Small intestine (tissue), 7 donors: Measurements from ENCODE around the gene COLGALT1. TPM values are rescaled to one million over a fixed set of nuclear protein-coding genes. Genes with fewer than 3 reads are reported as not detected.

Experiments
- DNase-seq, 2 donors: peaks; one replicate each; pipeline versions ENCODE4 v3.0.0 to v3.0.0-alpha.2; 2013
- FAIRE-seq: peaks from 2 replicates; lab custom pipeline; 2012; peaks lifted over from hg19 to GRCh38; lab: Jason Lieb, UNC
- H3K27ac ChIP-seq, 3 donors: one replicate each; pipeline ENCODE4 v1.5.1; 2013; ENCODE audit warnings: low read length in 2 of 3, mild to moderate bottlenecking in 2 of 3, control low read depth in 1 of 3, inconsistent platforms in 1 of 3, low read depth in 1 of 3, moderate library complexity in 1 of 3
- H3K27me3 ChIP-seq, 3 donors: one replicate each; pipeline ENCODE4 v1.6.1; 2013; ENCODE audit warnings: low read length in 3 of 3, inconsistent platforms in 1 of 3; ENCODE audit not compliant: control insufficient read depth in 3 of 3, insufficient read depth in 3 of 3
- H3K36me3 ChIP-seq, 3 donors: one replicate each; pipeline ENCODE4 v1.6.1; 2013; ENCODE audit warnings: low read length in 3 of 3, inconsistent platforms in 1 of 3, low read depth in 1 of 3, mild to moderate bottlenecking in 1 of 3, moderate library complexity in 1 of 3; ENCODE audit not compliant: control insufficient read depth in 3 of 3, insufficient read depth in 2 of 3
- H3K4me1 ChIP-seq, 3 donors: one replicate each; pipeline ENCODE4 v1.6.1; 2013; ENCODE audit warnings: low read length in 2 of 3, inconsistent platforms in 1 of 3, low read depth in 1 of 3, mild to moderate bottlenecking in 1 of 3, moderate library complexity in 1 of 3; ENCODE audit not compliant: control insufficient read depth in 3 of 3, insufficient read depth in 2 of 3
- H3K4me3 ChIP-seq, 3 donors: one replicate each; pipeline ENCODE4 v1.5.1; 2013; ENCODE audit warnings: low read length in 3 of 3, control low read depth in 1 of 3, inconsistent platforms in 1 of 3, low read depth in 1 of 3, mild to moderate bottlenecking in 1 of 3, moderate library complexity in 1 of 3
- H3K9me3 ChIP-seq, 2 donors: one replicate each; pipeline ENCODE4 v1.6.1; 2013; ENCODE audit warnings: low read depth in 1 of 2, low read length in 1 of 2; ENCODE audit not compliant: control insufficient read depth in 2 of 2, insufficient read depth in 1 of 2
- WGBS, 3 donors: extraction: QIAGEN DNeasy Blood & Tissue Kit; methylation state at CpG; one replicate each; pipeline ENCODE4 v1.1.7; 2013; 5-methylcytosine and 5-hydroxymethylcytosine counted together
- polyA plus RNA-seq, 4 donors: library from polyadenylated mRNA; stranded (reverse) in 3 of 4; unstranded in 1 of 4; fragments of 200-250 nt in 3 of 4; fragments of 120-200 nt in 1 of 4; gene quantifications; one replicate each; pipeline versions ENCODE4 v1.2.1 to v1.2.3, GENCODE V29; 2013
- donor health status: healthy with polysubstance abuse.
- donor health status: control.
- donor health status: control.
- donor health status: Bipolar disorder and iron deficiency.
- donor health status: healthy.

The COLGALT1 gene
- polyA plus RNA-seq, 4 donors, result 21.0 to 49.1 (median 31.6) TPM

- peaks cover 0 to 6% (median 0%) of the 10 kb centered on the region in 3 donors for H3K27me3 ChIP-seq
- H3K4me3 ChIP-seq, result no peak overlapping the region
- H3K36me3 ChIP-seq, result no peaks in the 10 kb centered on the region
- no peak overlapping the region for H3K27ac ChIP-seq
- H3K9me3 ChIP-seq, result peaks cover 0 to 3% of the 10 kb centered on the region in 2 donors
- DNase-seq (no peak), FAIRE-seq (no peak)
- 92 to 97% (median 93%) methylated on average over 9 of the region's 9 CpGs for WGBS, 3 donors
- peaks cover 0 to 4% (median 0%) of the 10 kb centered on the region in 3 donors for H3K4me1 ChIP-seq
Observed at GRCh38 chr19:17607936-17608335, 52.5 kb downstream of the COLGALT1 start.

GRCh38 chr19:17610384-17610783, 54.9 kb downstream of the COLGALT1 start:
- Histone ChIP-seq H3K36me3 (no peaks in the 10 kb centered on the region), H3K4me3 (no peak overlapping the region), H3K4me1 (peaks cover 0 to 4% (median 0%) of the 10 kb centered on the region in 3 donors), H3K27ac (no peak overlapping the region), H3K9me3 (peaks cover 0 to 3% of the 10 kb centered on the region in 2 donors), H3K27me3 (no peaks in the 10 kb centered on the region)
- no peak for FAIRE-seq
- peak in 1 of 2 donors; percentile 18 for DNase-seq
- 58 to 70% (median 61%) methylated on average over 7 of the region's 7 CpGs for WGBS, 3 donors

DNA sequence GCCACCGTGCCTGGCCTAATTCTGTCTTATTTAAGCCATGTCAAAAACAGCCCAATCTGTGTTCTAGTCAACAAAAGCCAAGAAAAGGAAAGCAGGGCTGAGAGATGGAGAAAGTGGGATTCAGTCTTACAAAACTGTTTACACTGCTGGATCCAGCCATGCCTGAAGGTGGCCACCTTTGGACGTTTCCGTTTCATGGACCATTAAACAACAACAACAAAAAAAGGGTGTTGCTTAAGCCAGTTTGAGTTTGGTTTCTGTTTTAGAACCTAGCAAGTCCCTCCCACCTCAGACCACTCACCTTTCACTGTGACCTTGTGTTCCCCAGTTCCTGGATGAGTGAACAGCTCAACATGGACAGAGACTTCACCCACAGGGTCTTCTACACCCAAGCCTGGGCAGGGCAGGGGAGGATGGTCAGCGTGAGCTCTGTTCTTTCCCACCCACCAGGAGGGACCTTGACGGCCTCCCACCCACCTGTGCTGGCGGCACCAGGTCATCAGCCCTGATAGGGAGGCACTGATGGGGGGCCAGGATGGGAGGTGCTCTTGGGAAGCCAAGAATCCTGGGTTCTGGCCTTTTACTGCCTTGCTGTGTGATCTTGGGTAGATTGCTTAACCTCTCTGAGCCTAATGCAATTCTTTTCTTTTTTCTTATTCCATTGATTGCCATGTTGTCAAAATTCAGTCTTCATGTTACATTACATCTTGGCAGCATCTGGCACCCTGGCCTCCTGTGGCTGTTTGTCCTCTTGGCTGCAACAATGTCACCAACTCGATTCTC, 56.2 kb downstream of the COLGALT1 start:
- 72 to 73% (median 73%) methylated on average over 6 to 7 of the region's 7 CpGs for WGBS, 3 donors
- no peak for FAIRE-seq

DNA sequence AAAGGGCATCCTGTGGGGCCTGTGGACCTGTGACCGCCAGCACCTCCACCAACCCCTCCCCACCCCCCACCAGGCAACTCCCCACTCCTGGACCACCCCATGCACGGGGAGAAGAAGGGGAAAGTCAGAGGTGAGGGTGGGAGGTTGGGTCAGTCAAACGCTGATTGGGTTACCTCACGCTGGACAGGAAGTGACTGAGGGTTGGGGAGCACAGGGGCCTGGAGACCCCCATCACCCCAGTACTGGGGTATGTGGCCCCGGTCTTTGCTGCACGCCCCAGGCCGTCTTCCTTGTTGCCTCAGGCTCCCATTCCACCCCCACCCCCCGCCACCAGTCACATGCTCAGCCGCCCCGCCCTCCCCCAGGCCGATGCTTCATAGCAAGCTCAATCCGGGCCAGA, 59.0 kb downstream of the COLGALT1 start:
- Histone ChIP-seq H3K36me3 (no peaks in the 10 kb centered on the region), H3K27ac (no peak overlapping the region), H3K27me3 (peaks cover 0 to 15% (median 0%) of the 10 kb centered on the region in 3 donors), H3K4me3 (no peak overlapping the region), H3K9me3 (no peaks in the 10 kb centered on the region), H3K4me1 (no peaks in the 10 kb centered on the region)
- DNase-seq (no peak), FAIRE-seq (no peak)
- 73 to 84% (median 80%) methylated on average over 11 to 12 of the region's 12 CpGs for WGBS, 3 donors

More for the DNA sequence above, 56.2 kb downstream of the COLGALT1 start:
- DNase-seq, result no peak
- Histone ChIP-seq H3K36me3 (no peaks in the 10 kb centered on the region), H3K27me3 (peaks cover 0 to 9% (median 0%) of the 10 kb centered on the region in 3 donors), H3K9me3 (no peaks in the 10 kb centered on the region), H3K27ac (no peak overlapping the region), H3K4me1 (no peaks in the 10 kb centered on the region), H3K4me3 (no peak overlapping the region)

DNA sequence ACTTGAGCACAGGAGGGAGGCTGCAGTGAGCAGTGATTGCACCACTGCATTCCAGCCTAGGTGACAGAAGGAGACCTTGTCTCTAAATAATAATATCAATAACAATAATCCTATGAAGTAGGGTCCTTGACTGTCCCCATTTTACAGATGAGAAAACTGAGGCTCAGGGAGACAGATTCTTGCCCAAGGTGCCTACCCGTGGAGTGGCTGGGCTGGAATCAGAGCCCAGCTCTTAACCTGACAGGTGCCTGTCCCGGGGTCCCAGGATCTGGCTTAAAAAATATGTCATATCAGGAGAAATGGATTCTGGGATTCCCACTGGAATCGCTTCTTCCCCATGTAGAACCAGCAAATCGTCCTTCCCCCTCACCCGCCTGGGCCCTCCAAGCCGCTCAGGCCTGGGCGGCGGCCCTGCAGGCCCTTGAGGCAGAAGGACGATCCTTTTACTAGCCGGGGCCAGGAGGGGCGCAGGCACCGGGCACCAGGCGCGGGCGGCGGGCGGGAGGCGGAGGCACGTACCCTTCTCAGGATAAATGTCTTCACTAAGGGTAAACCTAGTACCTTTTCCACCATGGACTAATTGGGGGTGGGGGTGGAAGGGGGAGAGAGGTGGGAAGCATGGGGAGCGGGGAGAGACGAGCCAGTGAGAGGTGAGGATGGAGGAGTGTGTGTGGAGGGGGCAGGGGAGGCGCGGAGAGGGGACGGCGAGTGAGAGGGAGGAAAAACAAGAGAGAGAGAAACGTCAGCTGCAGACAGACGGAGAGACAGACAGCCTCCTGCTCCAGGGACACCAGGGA, 60.6 kb downstream of the COLGALT1 start:
- Histone ChIP-seq H3K27ac (no peak overlapping the region), H3K36me3 (no peaks in the 10 kb centered on the region), H3K9me3 (no peaks in the 10 kb centered on the region), H3K27me3 (peaks cover 0 to 15% (median 0%) of the 10 kb centered on the region in 3 donors), H3K4me3 (no peak overlapping the region), H3K4me1 (no peaks in the 10 kb centered on the region)
- DNase-seq, result no peak
- no peak for FAIRE-seq
- WGBS, 3 donors, result 23 to 29% (median 28%) methylated on average over 24 to 27 of the region's 27 CpGs

DNA sequence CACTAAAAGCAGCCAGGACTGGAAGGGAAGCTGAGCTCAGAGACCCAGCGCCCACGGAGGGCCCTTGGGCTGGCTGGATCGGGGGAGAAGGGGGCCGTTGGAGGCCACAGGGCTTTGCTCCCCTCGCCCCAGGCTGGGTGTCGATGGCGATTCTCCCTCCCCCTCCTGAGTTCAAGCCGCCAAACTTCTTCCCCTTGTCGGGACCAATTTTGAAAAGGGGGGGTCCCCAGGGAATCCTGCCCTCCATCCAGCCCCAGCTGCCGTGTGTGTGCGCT, 61.2 kb downstream of the COLGALT1 start:
- FAIRE-seq (no peak), DNase-seq (no peak)
- peaks cover 0 to 15% (median 0%) of the 10 kb centered on the region in 3 donors for H3K27me3 ChIP-seq
- H3K4me1 ChIP-seq, result no peaks in the 10 kb centered on the region
- H3K27ac ChIP-seq, result no peak overlapping the region
- no peaks in the 10 kb centered on the region for H3K36me3 ChIP-seq
- WGBS, 3 donors, result 10 to 29% (median 24%) methylated on average over 7 to 11 of the region's 11 CpGs
- no peak overlapping the region for H3K4me3 ChIP-seq
- peaks cover 0 to 3% of the 10 kb centered on the region in 2 donors for H3K9me3 ChIP-seq

GRCh38 chr19:17616961-17617806, 61.7 kb downstream of the COLGALT1 start:
- no peak overlapping the region for H3K4me3 ChIP-seq
- FAIRE-seq, result no peak
- H3K36me3 ChIP-seq, result no peaks in the 10 kb centered on the region
- H3K4me1 ChIP-seq, result no peaks in the 10 kb centered on the region
- 50 to 62% (median 52%) methylated on average over 28 of the region's 28 CpGs for WGBS, 3 donors
- H3K27ac ChIP-seq, result no peak overlapping the region
- H3K27me3 ChIP-seq, result peaks cover 0 to 15% (median 2%) of the 10 kb centered on the region in 3 donors
- H3K9me3 ChIP-seq, result peaks cover 0 to 8% of the 10 kb centered on the region in 2 donors
- peak in 1 of 2 donors; percentile 12 for DNase-seq

- FAIRE-seq, result no peak
- H3K27ac ChIP-seq, result no peak overlapping the region
- H3K36me3 ChIP-seq, result no peaks in the 10 kb centered on the region
- DNase-seq, result no peak
- no peak overlapping the region for H3K4me3 ChIP-seq
- peaks cover 0 to 10% of the 10 kb centered on the region in 2 donors for H3K9me3 ChIP-seq
- WGBS, 3 donors, result 82 to 90% (median 85%) methylated on average over 7 of the region's 7 CpGs
- no peaks in the 10 kb centered on the region for H3K4me1 ChIP-seq
- peaks cover 0 to 15% (median 2%) of the 10 kb centered on the region in 3 donors for H3K27me3 ChIP-seq
Observed at GRCh38 chr19:17617807-17618192, 62.4 kb downstream of the COLGALT1 start.
